Measurements from ENCODE around the gene RPS3. TPM values are rescaled to one million over a fixed set of nuclear protein-coding genes. Genes with fewer than 3 reads are reported as not detected.

RPS3 gene
- total and polyA plus RNA-seq, 2 of the 13 experiments (the other 11 are each of a cell fraction or from before 2014, with no cell fraction given): 2,143 to 3,616 TPM

DNA sequence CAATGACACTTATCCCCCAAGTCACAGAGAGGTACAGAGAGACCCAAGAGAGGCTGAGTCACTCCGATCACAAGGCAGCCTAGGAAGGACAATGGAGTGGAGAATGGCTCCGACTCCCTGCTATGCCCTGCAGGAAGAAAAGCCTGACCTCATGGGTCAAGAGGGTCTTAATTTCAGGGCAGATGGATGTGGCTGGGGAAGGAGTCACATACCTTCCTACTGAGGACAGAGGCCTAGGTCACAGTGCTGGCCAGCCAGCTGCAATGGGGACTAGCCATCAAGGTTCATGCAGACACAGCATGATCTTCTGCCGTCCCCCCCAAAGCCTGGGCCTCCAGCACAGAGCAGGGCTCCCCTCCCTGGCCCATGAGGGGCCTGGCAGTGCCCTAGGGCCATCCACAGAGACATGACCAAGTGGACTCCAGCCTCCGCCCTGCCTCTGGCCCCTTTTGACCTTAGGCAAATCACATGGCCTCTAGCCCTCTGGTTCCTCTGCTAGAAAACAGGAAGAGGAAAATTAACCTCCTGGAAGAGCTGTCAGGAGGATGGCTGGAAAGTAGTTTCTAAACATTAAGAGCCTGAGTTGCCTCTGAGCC, 49.7 kb upstream of the RPS3 start (continued):
- TF ChIP-seq, protein P1, sequence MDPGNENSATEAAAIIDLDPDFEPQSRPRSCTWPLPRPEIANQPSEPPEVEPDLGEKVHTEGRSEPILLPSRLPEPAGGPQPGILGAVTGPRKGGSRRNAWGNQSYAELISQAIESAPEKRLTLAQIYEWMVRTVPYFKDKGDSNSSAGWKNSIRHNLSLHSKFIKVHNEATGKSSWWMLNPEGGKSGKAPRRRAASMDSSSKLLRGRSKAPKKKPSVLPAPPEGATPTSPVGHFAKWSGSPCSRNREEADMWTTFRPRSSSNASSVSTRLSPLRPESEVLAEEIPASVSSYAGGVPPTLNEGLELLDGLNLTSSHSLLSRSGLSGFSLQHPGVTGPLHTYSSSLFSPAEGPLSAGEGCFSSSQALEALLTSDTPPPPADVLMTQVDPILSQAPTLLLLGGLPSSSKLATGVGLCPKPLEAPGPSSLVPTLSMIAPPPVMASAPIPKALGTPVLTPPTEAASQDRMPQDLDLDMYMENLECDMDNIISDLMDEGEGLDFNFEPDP (CRISPR knock-in tag; conservative IDR thresholded peaks at IDR 0.05): no peak
- TF ChIP-seq TGIF2 (CRISPR knock-in tag; IDR thresholded peaks at IDR 0.05): peak; percentile 42; the same call in 1 of the 2 replicates
- no peak for TF ChIP-seq TRIM24 (CRISPR knock-in tag; IDR thresholded peaks at IDR 0.05)
- TF ChIP-seq ZNF570 (CRISPR knock-in tag; IDR thresholded peaks at IDR 0.05; ENCODE audit: borderline replicate concordance): no peak
- no peak for TF ChIP-seq ZNF556 (CRISPR knock-in tag; IDR thresholded peaks at IDR 0.05; ENCODE audit: borderline replicate concordance)
- no peak for TF ChIP-seq TAF15 (IDR thresholded peaks at IDR 0.05; ENCODE audit: low read depth, low read length, poor library complexity, severe bottlenecking)
- no peak for TF ChIP-seq PLRG1 (conservative IDR thresholded peaks at IDR 0.05)
- no peak for TF ChIP-seq HOXA9 (CRISPR knock-in tag; IDR thresholded peaks at IDR 0.05; ENCODE audit: borderline replicate concordance)
- TF ChIP-seq RXRA (CRISPR knock-in tag; IDR thresholded peaks at IDR 0.05): peak; percentile 78
- TF ChIP-seq ZNF264 (CRISPR knock-in tag; IDR thresholded peaks at IDR 0.05): 0 out of 2 replicates have a peak, but pooled peaks have one; percentile 35
- TF ChIP-seq ERF (CRISPR knock-in tag; IDR thresholded peaks at IDR 0.05): 0 out of 2 replicates have a peak, but pooled peaks have one; percentile 32
- TF ChIP-seq ZNF12 (CRISPR knock-in tag; IDR thresholded peaks at IDR 0.05): no peak
- no peak for TF ChIP-seq CEBPG (CRISPR knock-in tag; IDR thresholded peaks at IDR 0.05)
- no peak for TF ChIP-seq ZNF3 (CRISPR knock-in tag; IDR thresholded peaks at IDR 0.05)
- TF ChIP-seq, protein P2, sequence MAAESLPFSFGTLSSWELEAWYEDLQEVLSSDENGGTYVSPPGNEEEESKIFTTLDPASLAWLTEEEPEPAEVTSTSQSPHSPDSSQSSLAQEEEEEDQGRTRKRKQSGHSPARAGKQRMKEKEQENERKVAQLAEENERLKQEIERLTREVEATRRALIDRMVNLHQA (CRISPR knock-in tag; IDR thresholded peaks at IDR 0.05): no peak
- no peak for TF ChIP-seq KAT7 (CRISPR knock-in tag; IDR thresholded peaks at IDR 0.05; ENCODE audit: borderline replicate concordance)
- no peak for TF ChIP-seq ZNF33A (CRISPR knock-in tag; IDR thresholded peaks at IDR 0.05; ENCODE audit: borderline replicate concordance)
- TF ChIP-seq CBX1 (IDR thresholded peaks at IDR 0.05; ENCODE audit: low read depth): no peak
- peak; percentile 85 for TF ChIP-seq NR2F6 (IDR thresholded peaks at IDR 0.05)
- TF ChIP-seq NR2F6 (CRISPR knock-in tag; IDR thresholded peaks at IDR 0.05): peak; percentile 91
- TF ChIP-seq HOXA3 (CRISPR knock-in tag; IDR thresholded peaks at IDR 0.05): peak; percentile 51; the same call in 1 of the 2 replicates
- TF ChIP-seq GABPA (IDR thresholded peaks at IDR 0.05; ENCODE audit: low read depth, low read length): no peak
- peak; percentile 52; the same call in 1 of the 2 replicates for TF ChIP-seq GABPA (CRISPR knock-in tag; IDR thresholded peaks at IDR 0.05; ENCODE audit: low read depth)
- TF ChIP-seq ZNF672 (CRISPR knock-in tag; IDR thresholded peaks at IDR 0.05): no peak
- TF ChIP-seq, protein P3, sequence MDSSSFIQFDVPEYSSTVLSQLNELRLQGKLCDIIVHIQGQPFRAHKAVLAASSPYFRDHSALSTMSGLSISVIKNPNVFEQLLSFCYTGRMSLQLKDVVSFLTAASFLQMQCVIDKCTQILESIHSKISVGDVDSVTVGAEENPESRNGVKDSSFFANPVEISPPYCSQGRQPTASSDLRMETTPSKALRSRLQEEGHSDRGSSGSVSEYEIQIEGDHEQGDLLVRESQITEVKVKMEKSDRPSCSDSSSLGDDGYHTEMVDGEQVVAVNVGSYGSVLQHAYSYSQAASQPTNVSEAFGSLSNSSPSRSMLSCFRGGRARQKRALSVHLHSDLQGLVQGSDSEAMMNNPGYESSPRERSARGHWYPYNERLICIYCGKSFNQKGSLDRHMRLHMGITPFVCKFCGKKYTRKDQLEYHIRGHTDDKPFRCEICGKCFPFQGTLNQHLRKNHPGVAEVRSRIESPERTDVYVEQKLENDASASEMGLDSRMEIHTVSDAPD (CRISPR knock-in tag; IDR thresholded peaks at IDR 0.05): no peak
- TF ChIP-seq ZC3H13 (CRISPR knock-in tag; IDR thresholded peaks at IDR 0.05): no peak
- TF ChIP-seq, protein P4, sequence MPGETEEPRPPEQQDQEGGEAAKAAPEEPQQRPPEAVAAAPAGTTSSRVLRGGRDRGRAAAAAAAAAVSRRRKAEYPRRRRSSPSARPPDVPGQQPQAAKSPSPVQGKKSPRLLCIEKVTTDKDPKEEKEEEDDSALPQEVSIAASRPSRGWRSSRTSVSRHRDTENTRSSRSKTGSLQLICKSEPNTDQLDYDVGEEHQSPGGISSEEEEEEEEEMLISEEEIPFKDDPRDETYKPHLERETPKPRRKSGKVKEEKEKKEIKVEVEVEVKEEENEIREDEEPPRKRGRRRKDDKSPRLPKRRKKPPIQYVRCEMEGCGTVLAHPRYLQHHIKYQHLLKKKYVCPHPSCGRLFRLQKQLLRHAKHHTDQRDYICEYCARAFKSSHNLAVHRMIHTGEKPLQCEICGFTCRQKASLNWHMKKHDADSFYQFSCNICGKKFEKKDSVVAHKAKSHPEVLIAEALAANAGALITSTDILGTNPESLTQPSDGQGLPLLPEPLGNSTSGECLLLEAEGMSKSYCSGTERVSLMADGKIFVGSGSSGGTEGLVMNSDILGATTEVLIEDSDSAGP (CRISPR knock-in tag; IDR thresholded peaks at IDR 0.05; ENCODE audit: borderline replicate concordance): peak; percentile 58
- no peak for TF ChIP-seq FOXA3 (CRISPR knock-in tag; IDR thresholded peaks at IDR 0.05)
- no peak for TF ChIP-seq ZNF737 (CRISPR knock-in tag; IDR thresholded peaks at IDR 0.05; ENCODE audit: borderline replicate concordance)
- no peak for TF ChIP-seq SP2 (CRISPR knock-in tag; IDR thresholded peaks at IDR 0.05)
- no peak for TF ChIP-seq IKZF1 (IDR thresholded peaks at IDR 0.05)

Data from HepG2 (cell line).